NCI-H748 (cell line): ENCODE data around the gene PRSS12.
"Not testable (repeated sequence)": the region's sequence is repeated elsewhere in the genome, so short reads cannot be mapped to it uniquely, and the experiment has no call there.

Experiments
- DNase-seq: peaks from one replicate; lab custom pipeline; 2025; ENCODE audit not compliant: unreplicated experiment; lab: John Stamatoyannopoulos, UW

The PRSS12 gene

GRCh38 chr4:118279328-118279727 is 73.5 kb downstream of the PRSS12 start:
- no peak for DNase-seq

GRCh38 chr4:118278473-118279274 is 74.1 kb downstream of the PRSS12 start:
- peak; percentile 93 for DNase-seq

- no peak for DNase-seq
Observed at GRCh38 chr4:118277243-118277642, 75.6 kb downstream of the PRSS12 start.

GRCh38 chr4:118276580-118276979 is 76.2 kb downstream of the PRSS12 start:
- DNase-seq, result no peak

- no peak for DNase-seq
Observed at GRCh38 chr4:118273642-118274041, 79.2 kb downstream of the PRSS12 start.

GRCh38 chr4:118271788-118272187 is 81.0 kb downstream of the PRSS12 start:
- no peak for DNase-seq

GRCh38 chr4:118270492-118270891 is 82.3 kb downstream of the PRSS12 start:
- DNase-seq, result peak; percentile 57

- peak; percentile 12 for DNase-seq
Observed at GRCh38 chr4:118268780-118269179, 84.0 kb downstream of the PRSS12 start.

GRCh38 chr4:118266145-118266496 is 86.7 kb downstream of the PRSS12 start:
- DNase-seq, result not testable (repeated sequence)

- peak; percentile 16 for DNase-seq
Observed at GRCh38 chr4:118265312-118266144, 87.3 kb downstream of the PRSS12 start.

GRCh38 chr4:118264096-118264495 is 88.7 kb downstream of the PRSS12 start:
- DNase-seq, result no peak

GRCh38 chr4:118260309-118260708 is 92.5 kb downstream of the PRSS12 start:
- DNase-seq, result no peak

GRCh38 chr4:118259111-118259510 is 93.7 kb downstream of the PRSS12 start:
- DNase-seq, result no peak

GRCh38 chr4:118254368-118254767 is 98.4 kb downstream of the PRSS12 start:
- DNase-seq, result no peak

GRCh38 chr4:118249890-118250289 is 102.9 kb downstream of the PRSS12 start:
- DNase-seq, result no peak

GRCh38 chr4:118237531-118237930 is 115.3 kb downstream of the PRSS12 start:
- no peak for DNase-seq

- no peak for DNase-seq
Observed at GRCh38 chr4:118235566-118236120, 117.2 kb downstream of the PRSS12 start.
